ENCODE measurements around the gene ARHGEF4. TPM values are rescaled to one million over a fixed set of nuclear protein-coding genes. Genes with fewer than 3 reads are reported as not detected.

The ARHGEF4 gene
- total and polyA plus RNA-seq, 10 of the 15 experiments (the other 5 are each of a cell fraction or from before 2014, with no cell fraction given) = 0.02 to 0.24 (median 0.16) TPM; not detected in 6

DNA sequence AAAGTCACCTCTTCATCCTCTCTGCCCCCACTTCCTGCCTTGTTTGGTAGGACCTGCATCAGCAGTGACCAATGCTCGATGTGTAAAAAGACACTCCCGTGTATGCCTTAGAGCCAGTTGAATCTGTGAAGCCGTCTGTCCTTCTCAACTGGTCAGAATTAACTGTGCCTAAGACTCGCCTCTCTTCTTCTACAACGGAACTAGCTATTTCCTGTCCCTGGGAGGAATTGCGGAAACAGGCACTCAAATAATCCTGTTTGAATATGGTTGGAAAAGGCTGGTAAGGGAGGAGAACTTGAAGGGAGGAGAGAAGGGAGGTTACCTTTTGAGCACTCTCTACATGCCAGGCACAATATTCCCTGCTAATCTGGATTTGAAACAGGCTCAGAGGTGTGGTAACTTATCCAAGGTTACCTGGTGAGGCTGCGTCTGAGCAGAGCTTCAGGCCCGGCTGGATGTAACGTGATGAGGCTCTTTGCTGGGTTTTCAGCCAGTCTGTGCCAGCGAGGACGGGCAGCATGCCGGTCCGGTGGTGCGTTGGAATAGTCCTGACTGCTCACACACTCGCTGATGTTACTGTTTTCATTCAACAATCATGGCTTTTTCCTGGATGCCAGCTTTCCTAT lies 129.5 kb downstream of the ARHGEF4 start (continued):
- no peak for TF ChIP-seq EP300 (IDR thresholded peaks at IDR 0.05; ENCODE audit: borderline replicate concordance in 1 of 2, control insufficient read depth in 1 of 2, low read depth in 2 of 2, low read length in 2 of 2)
- no peak for TF ChIP-seq GABPA (IDR thresholded peaks at IDR 0.05; ENCODE audit: low read depth)
- no peak for TF ChIP-seq CHD2 (IDR thresholded peaks at IDR 0.05; ENCODE audit: borderline replicate concordance, low read depth, low read length)
- no peak for TF ChIP-seq SMC3 (IDR thresholded peaks at IDR 0.05; ENCODE audit: borderline replicate concordance, low read length)
- TF ChIP-seq CHD4 (IDR thresholded peaks at IDR 0.05) = no peak
- no peak for TF ChIP-seq NFIC (IDR thresholded peaks at IDR 0.05; ENCODE audit: low read depth, low read length)
- no peak for TF ChIP-seq MTA2 (IDR thresholded peaks at IDR 0.05; ENCODE audit: low read depth)

DNA sequence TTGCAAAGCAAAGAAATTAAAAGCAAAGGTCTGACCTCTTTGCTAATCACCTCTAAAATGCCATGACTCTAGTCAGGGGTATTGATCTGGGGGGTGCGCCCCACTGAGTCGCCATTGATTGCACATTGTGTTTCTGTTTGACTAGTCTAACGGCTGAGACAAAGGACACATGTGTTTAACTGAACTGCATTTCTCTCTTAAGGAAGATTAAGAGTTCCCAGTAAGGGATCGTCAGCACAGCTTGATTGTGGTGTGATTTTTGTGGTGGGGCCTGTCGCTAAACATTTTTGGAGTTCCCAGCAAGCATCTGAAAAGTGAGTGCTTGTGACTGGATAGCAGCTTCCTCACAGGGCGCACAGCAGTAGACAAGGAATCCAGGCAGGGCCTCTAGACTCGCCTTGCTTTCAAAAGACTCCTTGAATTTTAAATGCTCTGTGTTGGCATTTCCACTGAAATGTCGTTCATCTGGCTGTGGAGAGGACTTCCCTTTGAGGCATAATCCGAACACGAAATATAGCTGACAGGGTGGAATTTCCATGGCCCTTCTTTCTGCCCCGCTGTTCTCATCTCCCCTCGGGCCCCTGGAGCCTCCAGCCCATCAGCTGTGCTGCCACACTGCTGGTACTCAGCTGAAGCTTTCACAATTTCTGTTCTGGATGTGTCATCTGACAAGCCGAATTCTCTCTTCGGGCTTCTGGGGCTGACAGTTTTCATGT lies 130.2 kb downstream of the ARHGEF4 start:
- no peaks in the 10 kb centered on the region for H3K79me2 ChIP-seq (ENCODE audit: control insufficient read depth, insufficient read depth, low read length)
- H3K9ac ChIP-seq (ENCODE audit: control insufficient read depth, insufficient read depth, low read length) = no peak overlapping the region
- H3K4me3 ChIP-seq = no peak overlapping the region
- RAD21 ChIA-PET (ENCODE audit: unreplicated experiment) = no interaction called here
- SMC1A ChIA-PET (ENCODE audit: uncharacterized antibody, unreplicated experiment) = no interaction called here
- CTCF ChIA-PET = no interaction called here
- DNase-seq (ENCODE audit: low read depth, low spot score) = no peak
- H4K20me1 ChIP-seq (ENCODE audit: control insufficient read depth, insufficient read depth) = no peaks in the 10 kb centered on the region; the same call in 1 of the 2 replicates
- no peak for ATAC-seq
- intact Hi-C loops (cut with micrococcal nuclease; ENCODE audit: unreplicated experiment) (no loop called here), in situ Hi-C loops (cut with MboI) (no loop called here)
- POLR2A ChIA-PET = no interaction called here
- H3K4me2 ChIP-seq (ENCODE audit: control insufficient read depth, insufficient read depth) = no peak overlapping the region
- no peaks in the 10 kb centered on the region for H3K36me3 ChIP-seq (ENCODE audit: control insufficient read depth in 2 of 2, insufficient read depth in 2 of 2, low read length in 1 of 2)
- H2AFZ ChIP-seq (ENCODE audit: control insufficient read depth, low read depth, low read length) = no peak overlapping the region
- H3K27me3 ChIP-seq (replicated peaks in 1 of 2; ENCODE audit: control insufficient read depth in 2 of 2, insufficient read depth in 2 of 2, low read length in 1 of 2) = peaks cover 8 to 14% of the 10 kb centered on the region in 2 experiments
- no peak for FAIRE-seq
- no TSS peak for BruUV-seq (replicated peaks)
- no peaks in the 10 kb centered on the region for H3K4me1 ChIP-seq (ENCODE audit: control insufficient read depth, insufficient read depth, low read length)
- no peak overlapping the region for H3K27ac ChIP-seq (ENCODE audit: control insufficient read depth, insufficient read depth)
- 29% methylated on average over 14 of the region's 14 CpGs for WGBS (ENCODE audit: insufficient coverage, insufficient replicate concordance, low lambda C conversion rate, missing lambda C conversion rate)
- no peaks in the 10 kb centered on the region for H3K9me3 ChIP-seq (replicated peaks; ENCODE audit: control insufficient read depth, insufficient read depth, low read length)
- TF ChIP-seq FOXM1 (IDR thresholded peaks at IDR 0.05; ENCODE audit: low read depth, low read length) = no peak
- TF ChIP-seq, protein P1, sequence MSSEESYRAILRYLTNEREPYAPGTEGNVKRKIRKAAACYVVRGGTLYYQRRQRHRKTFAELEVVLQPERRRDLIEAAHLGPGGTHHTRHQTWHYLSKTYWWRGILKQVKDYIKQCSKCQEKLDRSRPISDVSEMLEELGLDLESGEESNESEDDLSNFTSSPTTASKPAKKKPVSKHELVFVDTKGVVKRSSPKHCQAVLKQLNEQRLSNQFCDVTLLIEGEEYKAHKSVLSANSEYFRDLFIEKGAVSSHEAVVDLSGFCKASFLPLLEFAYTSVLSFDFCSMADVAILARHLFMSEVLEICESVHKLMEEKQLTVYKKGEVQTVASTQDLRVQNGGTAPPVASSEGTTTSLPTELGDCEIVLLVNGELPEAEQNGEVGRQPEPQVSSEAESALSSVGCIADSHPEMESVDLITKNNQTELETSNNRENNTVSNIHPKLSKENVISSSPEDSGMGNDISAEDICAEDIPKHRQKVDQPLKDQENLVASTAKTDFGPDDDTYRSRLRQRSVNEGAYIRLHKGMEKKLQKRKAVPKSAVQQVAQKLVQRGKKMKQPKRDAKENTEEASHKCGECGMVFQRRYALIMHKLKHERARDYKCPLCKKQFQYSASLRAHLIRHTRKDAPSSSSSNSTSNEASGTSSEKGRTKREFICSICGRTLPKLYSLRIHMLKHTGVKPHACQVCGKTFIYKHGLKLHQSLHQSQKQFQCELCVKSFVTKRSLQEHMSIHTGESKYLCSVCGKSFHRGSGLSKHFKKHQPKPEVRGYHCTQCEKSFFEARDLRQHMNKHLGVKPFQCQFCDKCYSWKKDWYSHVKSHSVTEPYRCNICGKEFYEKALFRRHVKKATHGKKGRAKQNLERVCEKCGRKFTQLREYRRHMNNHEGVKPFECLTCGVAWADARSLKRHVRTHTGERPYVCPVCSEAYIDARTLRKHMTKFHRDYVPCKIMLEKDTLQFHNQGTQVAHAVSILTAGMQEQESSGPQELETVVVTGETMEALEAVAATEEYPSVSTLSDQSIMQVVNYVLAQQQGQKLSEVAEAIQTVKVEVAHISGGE (CRISPR knock-in tag; IDR thresholded peaks at IDR 0.05) = no peak
- TF ChIP-seq RCOR1 (conservative IDR thresholded peaks at IDR 0.05; ENCODE audit: low read depth, low read length) = no peak
- TF ChIP-seq RBBP5 (conservative IDR thresholded peaks at IDR 0.05) = no peak
- no peak for TF ChIP-seq YY1 (IDR thresholded peaks at IDR 0.05; ENCODE audit: low read depth, low read length)
- TF ChIP-seq POU2F2 (IDR thresholded peaks at IDR 0.05; ENCODE audit: borderline replicate concordance, low read depth, low read length) = no peak
- no peak for TF ChIP-seq RFX5 (IDR thresholded peaks at IDR 0.05; ENCODE audit: low read depth, low read length)
- TF ChIP-seq MTA2 (IDR thresholded peaks at IDR 0.05; ENCODE audit: low read depth) = no peak
- TF ChIP-seq, protein P2, sequence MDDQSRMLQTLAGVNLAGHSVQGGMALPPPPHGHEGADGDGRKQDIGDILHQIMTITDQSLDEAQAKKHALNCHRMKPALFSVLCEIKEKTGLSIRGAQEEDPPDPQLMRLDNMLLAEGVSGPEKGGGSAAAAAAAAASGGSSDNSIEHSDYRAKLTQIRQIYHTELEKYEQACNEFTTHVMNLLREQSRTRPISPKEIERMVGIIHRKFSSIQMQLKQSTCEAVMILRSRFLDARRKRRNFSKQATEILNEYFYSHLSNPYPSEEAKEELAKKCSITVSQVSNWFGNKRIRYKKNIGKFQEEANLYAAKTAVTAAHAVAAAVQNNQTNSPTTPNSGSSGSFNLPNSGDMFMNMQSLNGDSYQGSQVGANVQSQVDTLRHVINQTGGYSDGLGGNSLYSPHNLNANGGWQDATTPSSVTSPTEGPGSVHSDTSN (IDR thresholded peaks at IDR 0.05; ENCODE audit: insufficient replicate concordance, low read depth, low read length) = no peak
- no peak for TF ChIP-seq SUPT20H (IDR thresholded peaks at IDR 0.05; ENCODE audit: borderline replicate concordance, control insufficient read depth, low read depth, low read length)
- no peak for TF ChIP-seq POLR2A (IDR thresholded peaks at IDR 0.05; ENCODE audit: low read depth, low read length)
